ENCODE measurements around the gene CHRNA9. TPM values are rescaled to one million over a fixed set of nuclear protein-coding genes. Genes with fewer than 3 reads are reported as not detected.

CHRNA9 gene
- total RNA-seq, 1 experiment from 2014 or later: 6.3 TPM

DNA sequence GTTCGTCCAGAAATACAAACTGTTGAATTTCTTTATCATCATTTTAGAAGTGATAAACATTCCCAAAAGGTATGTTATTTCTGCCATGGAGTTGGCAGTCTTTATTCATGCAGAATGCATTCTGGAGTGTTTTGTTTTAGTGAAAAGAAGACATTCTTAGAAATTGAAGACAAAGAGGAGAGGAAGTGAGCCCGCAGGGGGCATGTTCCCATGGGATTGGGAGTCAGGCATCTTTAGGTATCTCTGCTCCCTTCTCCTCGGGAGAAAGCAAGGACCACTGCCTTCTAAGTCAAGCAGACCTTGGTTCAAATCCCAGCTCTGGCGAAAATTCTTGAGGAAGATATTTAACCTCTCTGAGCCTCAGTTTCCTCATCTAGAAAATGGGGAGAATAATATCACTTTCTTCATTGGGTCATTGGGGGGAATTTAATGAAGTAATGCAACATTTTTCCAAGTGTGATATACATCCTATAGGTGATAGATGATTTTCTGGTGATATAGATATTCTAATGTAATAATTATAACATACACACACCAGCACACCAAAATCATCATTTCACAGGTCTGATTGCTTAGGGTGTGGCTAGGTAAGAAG lies 26.5 kb upstream of the CHRNA9 start:
- no peak for DNase-seq (ENCODE audit: low read depth)

DNA sequence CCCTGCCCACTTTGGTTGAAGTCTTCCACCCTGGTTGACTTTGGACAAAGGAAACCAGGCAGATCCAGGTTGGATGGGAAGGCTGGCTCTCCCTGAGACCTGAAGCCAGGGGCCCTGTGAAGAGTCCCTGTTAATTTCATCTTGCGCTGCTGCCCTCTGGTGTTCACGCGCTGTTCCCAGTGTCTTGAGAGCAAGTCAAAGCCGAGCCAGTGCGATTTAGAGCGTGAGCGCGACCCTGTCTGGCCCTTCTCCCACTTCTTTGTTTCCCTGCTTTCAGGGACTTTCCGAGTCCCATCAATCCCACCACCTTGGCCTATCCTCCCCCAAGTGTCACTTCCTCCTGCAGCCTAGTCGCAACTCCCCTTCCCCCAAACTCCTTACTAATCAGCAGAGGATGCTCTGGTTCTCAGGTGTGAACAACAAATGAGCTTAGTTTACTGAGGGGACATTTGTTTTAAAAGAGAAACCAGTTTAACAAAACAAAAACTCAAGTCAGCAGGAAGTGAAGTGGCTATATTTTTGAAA lies 25.8 kb upstream of the CHRNA9 start:
- peak; percentile 79 for DNase-seq (ENCODE audit: low read depth)

DNA sequence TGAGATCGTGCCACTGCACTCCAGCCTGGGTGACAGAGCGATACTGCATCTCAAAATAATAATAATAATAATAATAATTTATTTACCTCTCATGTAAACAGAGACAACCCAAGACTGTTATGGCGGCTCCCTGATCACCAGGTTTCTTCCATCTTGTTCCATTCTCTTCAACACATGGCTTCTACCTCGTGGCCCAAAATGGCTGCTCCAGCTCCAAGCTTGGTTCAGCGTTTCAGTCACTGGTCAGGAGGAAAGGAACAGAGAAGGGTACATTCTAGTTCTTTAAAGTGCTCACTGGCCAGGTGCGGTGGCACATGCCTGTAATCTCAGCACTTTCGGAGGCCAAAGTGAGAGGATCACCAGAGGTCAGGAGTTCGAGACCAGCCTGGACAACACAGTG lies 24.9 kb upstream of the CHRNA9 start:
- DNase-seq (ENCODE audit: low read depth): no peak

DNA sequence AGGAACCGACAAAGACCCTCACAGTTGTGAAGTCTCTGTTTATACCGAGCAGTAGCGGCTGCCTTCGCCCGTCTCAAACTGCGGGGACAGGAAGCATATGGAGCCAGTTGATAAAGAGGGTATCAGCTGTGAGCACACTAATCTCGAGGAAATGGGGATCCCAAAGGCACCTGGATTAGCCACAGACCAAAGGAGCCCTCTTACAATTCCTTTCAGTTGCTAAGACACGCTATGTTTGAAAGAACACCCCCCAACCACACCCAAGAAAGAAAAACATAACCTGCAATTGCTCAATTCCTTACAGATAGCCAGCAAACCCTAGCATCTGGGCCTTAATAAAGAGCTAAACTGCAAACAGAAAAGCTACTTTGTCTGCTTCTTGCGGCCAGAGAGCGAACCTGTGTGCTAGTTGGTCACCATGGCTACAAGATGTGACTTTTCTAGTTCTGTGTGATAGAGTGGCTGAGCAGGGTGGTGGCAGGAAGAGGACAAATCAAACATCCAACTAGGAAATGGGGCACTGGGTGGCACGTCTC lies 23.3 kb upstream of the CHRNA9 start:
- no peak for DNase-seq (ENCODE audit: low read depth)

DNA sequence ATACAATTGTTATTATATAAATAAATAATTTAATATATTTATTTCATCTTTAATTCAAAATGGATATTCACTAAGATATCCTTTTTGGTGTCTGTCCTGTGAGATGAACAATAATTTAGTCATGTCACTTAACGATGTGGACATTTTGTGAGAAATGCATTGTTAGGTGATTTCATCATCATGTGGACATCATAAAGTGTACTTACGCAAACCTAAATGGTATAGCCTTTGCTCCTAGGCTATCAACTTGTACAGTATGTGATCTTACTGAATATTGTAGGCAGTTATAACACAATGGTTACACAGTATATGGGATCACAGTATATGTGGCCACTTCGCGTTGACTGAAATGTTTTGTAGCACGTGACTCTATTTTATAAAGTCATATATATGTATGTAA lies 20.2 kb upstream of the CHRNA9 start:
- no peak for DNase-seq (ENCODE audit: low read depth)

DNA sequence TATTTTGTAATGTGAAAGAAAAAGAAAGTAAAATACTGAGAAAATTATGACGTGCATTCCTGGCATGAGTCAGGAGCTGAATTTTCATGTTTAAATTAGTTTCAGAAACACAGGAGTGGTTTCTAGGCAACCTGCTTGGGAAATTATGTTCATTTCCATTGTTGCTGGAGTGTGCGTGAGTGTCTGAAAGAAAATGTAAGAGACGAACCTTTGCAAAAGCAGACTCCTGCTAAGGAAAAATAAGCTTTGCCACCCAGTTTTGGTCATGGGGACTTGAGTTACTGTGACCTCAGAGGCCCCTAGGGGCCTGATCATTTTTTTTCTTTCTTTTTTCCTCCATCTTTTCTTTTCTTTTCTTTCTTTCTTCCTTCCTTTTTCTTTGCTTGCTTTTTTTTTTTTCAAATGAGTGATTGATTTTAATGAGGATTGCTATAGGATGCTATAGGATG lies 18.8 kb upstream of the CHRNA9 start:
- peak; percentile 84 for DNase-seq (ENCODE audit: low read depth)

DNA sequence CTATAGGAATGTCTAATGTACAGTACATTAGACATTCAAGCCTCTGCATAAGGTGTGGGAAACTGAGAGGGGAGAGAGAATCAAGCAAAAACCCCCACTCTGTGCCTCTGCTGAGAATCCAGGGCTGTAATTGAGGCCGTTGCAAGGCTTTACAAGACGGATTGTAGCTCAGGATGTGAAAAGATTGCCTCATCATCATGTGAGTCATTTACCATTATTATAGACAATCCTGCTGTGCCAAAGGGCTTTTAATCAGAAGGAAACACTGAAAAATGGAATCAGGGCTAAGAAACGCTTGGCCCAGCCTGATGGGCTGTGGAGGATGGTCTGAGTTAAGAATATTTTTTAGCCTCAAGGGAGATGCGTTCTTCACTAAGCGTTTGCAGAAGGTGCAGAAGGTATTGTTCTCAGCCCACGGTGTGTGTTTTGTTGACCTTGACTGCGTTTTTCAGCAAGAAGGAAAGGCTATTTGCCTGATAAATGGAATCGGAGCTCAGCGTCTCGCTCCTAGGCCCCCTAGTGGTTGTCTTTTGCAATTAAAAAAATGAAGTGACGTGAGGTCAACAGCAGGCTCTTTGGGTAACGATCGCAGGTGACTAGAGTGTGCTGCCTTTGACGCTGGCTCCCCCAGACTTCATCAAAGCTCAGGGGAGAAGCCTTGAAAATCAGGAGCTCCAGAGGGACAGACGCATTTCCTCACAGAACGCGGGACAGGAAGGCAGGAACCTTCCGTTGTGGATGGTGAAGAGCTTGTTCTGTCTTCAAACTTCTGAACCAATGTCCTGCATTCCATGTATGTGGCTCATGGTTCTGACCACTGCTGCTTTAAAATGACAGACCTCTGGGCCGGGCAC lies 18.1 kb upstream of the CHRNA9 start:
- DNase-seq (ENCODE audit: low read depth): peak; percentile 93

DNA sequence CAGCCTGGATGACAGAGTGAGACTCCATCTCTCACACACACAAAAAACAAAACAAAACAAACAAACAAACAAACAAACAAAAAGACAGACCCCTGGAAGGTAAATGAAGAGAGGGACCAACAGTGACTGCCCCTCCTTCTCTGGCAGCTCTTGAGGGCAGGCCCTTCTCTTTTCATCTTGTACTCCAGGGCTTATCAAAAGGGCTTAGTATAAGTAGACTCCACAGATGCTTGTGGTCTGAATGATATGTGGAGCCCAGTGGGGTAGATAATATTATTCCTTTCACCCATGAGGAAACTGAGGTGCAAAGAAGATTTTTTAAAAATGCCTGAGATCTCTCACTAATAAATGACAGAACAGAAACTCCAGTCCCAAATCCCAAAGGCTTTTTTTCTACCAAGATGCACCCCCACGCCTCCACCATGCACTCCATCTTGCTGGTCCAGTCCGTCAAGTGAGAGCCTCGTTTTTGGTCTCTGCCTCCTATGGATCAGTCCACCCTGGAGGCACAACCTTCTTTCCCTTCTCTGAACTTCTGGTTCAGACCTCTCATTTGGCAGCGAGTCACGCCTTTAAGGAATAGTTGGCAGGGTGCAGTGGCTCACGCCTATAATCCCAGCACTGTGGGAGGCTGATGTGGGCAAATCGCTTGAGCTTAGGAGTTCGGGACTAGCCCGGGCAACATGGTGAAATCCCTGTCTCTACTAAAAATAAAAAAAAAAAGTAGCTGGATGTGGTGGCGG lies 17.0 kb upstream of the CHRNA9 start:
- DNase-seq (ENCODE audit: low read depth): no peak

DNA sequence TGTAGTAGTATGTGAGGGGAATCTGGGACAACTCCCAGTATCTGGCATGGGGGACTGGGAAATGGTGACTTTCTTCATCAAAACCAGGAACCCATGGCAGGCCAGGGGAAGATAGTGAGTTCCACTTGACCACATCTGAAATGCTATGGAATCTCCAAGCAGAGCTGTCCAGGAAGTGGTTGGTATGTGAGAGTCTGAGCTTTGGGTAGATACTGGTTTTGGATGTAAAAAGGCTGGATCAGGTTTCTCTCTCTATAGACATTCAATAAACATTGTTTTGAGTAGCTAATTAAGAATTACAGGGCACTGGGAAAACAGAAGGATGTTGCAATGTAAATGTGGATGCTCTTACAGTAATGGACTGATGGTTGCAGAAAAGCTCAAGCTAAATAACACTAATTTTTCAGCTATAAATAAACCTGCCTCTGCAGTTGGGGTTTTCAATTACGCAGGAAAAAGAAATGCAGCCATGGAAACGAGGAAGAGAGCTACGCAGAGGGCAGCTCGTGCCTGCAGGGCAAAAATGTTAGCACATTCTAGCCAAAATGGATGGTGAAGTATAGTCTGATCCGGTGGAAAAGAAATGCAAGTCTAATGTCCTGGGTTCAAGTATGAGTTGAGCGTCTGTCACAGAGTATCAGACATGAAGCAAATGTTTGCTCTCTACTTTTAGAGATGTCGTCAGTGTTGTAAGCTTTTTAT lies 13.4 kb upstream of the CHRNA9 start:
- DNase-seq (ENCODE audit: low read depth): peak; percentile 66

DNA sequence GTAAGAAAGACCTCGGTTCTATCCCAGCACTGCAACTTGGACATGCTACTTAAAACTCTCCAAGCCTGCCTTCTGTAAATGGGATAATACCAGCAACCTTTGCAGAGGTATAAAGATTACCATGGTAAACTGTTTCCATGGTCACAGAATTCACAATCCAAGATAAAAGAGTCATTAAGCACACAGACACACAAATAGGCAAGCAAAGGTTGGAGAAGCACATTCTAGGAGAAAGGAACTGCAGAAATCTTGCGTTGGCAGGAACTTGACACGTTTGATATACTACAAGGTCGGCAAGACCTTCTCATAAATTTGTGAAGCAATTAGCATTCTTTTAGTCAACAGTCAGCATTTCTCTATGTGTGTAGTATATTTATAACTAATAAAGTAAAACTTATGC lies 12.3 kb upstream of the CHRNA9 start:
- no peak for DNase-seq (ENCODE audit: low read depth)

DNA sequence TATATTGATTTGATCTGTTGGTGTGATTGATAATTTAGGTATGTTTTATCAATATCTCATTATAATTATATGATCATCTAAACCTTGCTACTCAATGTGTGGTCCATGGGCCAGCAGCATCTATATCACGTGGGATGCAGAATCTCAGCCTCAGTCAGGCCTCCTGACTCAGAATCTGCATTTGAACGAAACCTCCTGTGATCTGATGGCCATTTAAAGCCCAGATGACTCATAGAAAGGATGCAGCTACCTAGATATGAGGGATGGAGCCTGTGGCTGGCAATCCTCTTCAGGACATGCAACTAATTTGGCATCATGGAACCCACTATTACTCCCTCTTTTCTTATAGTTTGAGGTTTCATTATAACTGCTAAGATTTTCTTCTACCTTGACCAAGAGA lies 11.3 kb upstream of the CHRNA9 start:
- peak; percentile 52 for DNase-seq (ENCODE audit: low read depth)

DNA sequence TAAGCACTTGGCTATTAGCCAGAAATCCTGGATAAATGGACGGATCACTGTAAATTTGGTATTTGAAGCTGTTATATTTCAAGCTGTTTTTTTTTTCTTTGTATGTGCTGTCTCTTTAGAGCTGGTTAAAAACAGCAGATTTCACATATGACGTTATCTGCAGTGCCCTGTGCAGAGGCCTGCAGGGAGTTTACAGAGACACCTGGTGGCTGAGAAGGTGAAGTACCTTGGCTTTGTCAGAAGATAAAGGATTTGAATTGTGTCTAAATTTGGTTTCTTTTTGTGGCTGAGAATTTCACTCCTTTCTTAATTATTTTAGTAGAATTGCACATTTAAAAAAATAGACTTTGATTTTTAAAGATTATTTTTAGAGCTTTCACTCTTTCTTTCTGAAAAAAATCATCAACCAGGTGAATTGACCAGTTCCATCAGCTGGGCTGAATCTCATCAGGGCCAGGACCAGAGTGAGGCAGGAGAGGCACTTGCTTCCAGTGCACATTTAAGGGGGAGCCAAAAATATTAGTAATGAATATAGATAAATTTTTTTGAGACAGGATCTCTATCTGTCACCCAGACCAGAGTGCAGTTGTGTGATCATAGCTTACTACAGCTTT lies 9.6 kb upstream of the CHRNA9 start:
- DNase-seq (ENCODE audit: low read depth): peak; percentile 56

DNA sequence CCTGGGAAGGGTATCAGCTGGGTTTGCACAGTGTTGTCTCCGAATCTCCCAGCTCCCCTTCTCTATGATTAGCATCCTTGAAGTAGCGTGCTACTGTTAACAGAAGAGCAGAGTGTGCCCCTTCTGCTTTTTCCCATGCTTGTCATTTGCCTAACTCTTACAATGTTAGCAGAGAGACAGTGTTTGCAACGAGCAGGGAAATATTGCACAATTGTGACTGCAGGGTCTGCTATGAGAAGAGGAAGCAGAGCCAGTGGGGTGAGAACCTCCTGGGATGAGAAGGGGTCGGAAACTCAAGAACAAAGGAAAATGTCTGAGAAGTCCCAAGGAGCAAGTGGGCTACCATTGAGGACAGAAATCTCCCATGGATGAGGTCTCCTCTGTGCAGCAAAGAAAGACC lies 7.8 kb upstream of the CHRNA9 start:
- DNase-seq (ENCODE audit: low read depth): no peak

DNA sequence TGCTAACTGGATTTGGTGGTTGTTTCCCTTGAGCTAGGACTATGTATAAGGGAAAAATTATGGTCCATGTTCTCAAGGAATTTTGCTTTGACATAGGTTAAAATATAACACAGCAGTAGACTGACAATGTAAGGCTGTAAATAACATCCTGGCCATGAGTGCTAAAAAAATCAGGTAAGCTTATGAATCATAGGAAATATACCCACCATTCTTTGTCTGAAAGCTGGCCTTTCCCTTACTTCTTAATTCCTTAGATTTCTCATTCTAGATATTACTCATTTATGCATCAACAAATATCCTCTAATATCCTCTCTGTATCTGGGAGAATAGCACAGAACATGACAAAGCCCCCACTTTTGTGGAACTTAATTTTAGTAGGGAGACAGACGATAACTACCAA lies 6.8 kb upstream of the CHRNA9 start:
- no peak for DNase-seq (ENCODE audit: low read depth)

DNA sequence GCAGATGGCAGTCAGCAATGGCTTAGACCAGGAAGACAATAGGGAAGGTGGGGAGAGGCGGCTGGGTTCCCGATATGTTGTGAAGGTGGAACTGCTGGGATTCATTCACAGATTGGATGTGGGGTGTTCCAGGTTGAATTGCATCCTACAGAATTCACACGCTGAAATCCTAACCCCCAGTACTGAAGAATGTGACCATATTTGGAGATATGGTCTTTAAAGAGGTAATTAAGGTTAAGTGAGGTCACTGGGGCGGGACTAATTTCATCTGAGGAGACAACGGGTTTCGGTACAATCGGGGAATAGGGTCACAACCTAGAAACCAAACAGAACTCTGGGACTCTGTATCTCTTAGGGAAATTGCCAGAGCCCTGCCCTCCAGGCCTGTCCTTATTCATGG lies 5.3 kb upstream of the CHRNA9 start:
- no peak for DNase-seq (ENCODE audit: low read depth)

DNA sequence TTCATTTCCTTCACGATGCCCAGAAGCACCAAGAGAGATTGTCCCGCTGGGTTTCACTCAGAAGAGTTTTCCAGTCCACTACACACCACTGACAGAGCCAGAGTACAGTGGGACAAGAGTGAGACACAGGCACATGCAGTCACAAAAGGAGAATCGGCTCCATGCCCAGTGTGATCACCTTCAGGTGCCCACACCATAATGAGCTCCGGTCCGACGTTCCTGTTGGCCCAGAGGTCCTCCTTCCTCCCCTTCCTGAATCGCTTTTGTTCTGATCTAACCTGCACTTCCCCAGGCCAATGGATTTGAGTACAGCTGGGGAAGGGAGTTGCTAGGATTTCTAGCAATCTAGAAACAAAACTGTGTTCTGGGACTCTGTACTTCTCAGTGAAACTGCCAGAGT lies 4.6 kb upstream of the CHRNA9 start:
- DNase-seq (ENCODE audit: low read depth): no peak

DNA sequence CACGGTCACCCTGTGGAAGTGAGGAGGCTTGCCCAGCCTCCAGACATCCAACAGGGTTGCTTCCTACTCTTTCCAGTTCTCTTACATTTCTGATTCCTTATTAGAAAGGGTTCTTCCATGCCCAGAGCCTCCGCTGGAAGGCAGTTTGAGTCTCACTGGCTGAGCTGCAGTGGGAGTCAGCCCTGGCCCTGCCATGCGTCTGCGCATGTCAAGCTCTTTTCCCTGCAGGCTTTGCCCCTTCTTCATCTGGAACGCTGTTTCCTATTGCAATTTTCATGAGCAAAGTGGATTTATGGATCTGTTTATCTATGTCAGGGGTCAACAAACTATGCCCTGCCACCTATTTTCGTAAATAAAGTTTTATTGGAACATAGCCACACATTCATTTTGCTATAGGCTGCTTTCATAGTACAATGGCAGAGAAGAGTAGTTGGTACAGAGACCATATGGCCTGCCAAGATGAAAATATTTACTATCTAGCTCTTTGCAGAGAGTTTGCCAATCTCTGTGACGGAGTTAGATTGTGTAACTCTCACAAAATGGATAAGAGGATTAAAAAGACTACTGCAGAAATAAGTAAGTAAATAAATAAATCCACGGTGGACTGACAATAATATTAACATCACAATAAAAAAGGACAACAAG lies 3.9 kb upstream of the CHRNA9 start:
- no peak for DNase-seq (ENCODE audit: low read depth)

DNA sequence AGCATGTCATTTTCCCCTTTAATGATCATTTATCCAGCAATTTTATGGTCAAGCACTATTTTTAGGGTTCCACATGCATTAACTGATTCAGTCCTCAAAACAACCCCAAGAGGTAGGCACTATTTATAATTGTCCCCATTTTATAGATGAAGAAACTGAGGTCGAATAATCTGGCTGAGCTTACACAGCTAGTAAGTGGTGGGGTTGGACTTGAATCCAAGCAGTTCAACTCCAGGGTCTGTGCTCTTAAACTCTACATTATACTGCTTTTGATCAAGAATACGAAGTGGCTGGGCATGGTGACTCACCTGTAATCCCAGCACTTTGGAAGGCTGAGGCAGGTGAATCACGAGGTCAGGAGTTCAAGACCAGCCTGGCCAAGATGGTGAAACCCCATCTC lies 3.2 kb upstream of the CHRNA9 start:
- no peak for DNase-seq (ENCODE audit: low read depth)

DNA sequence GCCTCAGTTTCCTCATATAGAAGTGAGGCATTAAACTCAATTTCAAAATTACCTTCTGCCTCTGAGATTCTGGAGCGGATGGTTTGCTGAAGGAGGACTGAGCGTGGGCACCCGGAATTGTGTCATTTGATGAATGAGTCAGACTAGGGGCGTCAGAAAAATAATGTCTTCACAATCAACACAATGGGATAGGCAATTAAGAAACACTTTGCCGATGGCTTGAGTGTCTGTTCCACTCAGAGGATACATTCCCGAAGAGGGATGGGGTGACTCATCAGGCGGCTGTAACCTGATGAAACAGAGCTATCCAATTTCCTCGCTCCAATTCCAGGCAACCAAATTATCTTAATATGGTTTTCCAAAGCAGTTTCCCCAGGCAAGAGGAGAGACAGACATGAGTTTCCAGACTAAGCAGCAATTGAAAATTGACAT lies 1.2 kb upstream of the CHRNA9 start:
- peak; percentile 87 for DNase-seq (ENCODE audit: low read depth)

DNA sequence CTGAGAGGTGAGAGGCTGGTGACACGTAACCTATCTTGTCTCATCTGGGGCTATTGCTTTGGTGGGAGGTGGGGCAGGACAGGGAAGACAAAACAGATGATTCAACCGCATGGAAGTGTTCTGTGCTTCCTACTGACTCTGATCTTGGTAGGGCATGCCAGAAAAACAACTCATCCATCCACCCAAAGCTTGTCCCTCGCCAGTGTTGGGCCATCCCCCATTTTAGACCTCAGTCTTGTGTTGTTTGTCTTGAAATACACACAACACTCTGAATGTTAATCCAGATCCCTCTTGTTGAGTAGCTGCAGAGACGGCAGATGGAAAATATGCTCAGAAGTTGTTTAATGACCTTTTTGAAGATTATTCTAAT lies 377 bp downstream of the CHRNA9 start:
- DNase-seq (ENCODE audit: low read depth): peak; percentile 76

Data from HT1080 (cell line).